ENCODE results near the gene CUL4A. TPM values are rescaled to one million over a fixed set of nuclear protein-coding genes. Genes with fewer than 3 reads are reported as not detected.

The CUL4A gene
- total RNA-seq, 2 experiments from 2014 or later = 58.9 to 59.4 TPM

GRCh38 chr13:113267642-113268405 is 58.4 kb downstream of the CUL4A start:
- Mint-ChIP-seq H3K4me3 (no peak overlapping the region), H3K27me3 (ENCODE audit: low read depth) (no peaks in the 10 kb centered on the region), H3K27ac (no peak overlapping the region), H3K9me3 (no peaks in the 10 kb centered on the region), H3K36me3 (ENCODE audit: low read depth) (peaks cover 5% of the 10 kb centered on the region), H3K4me1 (ENCODE audit: low read depth) (no peaks in the 10 kb centered on the region)
- intact Hi-C loops (cut with micrococcal nuclease) = no loop called here
- no peak for DNase-seq
- CTCF ChIA-PET = no interaction called here

DNA sequence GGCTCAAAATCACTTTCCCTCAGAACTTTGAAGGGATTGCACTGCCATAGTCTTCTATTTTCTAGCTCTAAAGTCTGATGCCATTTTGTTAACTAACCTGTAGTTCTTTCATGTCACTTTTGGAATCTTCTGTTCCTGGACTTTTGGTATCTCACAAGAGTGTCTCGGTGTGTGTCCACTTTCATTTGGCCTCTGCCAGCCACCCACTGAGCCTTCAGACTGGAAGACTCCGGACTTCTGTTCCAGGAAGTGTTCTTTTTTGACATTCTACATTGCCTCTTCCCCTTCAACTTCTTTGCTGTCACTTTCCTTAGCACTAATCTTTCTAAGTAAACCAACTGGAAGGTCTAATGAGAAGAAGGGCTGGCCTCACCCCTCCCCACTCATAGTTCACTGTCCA is 62.6 kb downstream of the CUL4A start:
- intact Hi-C loops (cut with micrococcal nuclease) = no loop called here
- CTCF ChIA-PET = interaction anchor here (0.6 to 1.3 kb wide), 2 partner anchors 19 to 51 kb away, joined by 3 to 4 read pairs; no protein-coding TSS in a partner anchor
- H3K4me3 Mint-ChIP-seq = no peak overlapping the region
- H3K36me3 Mint-ChIP-seq (ENCODE audit: low read depth) = peaks cover 2% of the 10 kb centered on the region
- H3K27me3 Mint-ChIP-seq (ENCODE audit: low read depth) = no peaks in the 10 kb centered on the region
- no peak for DNase-seq
- H3K4me1 Mint-ChIP-seq (ENCODE audit: low read depth) = peaks cover 4% of the 10 kb centered on the region
- H3K27ac Mint-ChIP-seq = no peak overlapping the region
- no peaks in the 10 kb centered on the region for H3K9me3 Mint-ChIP-seq

DNA sequence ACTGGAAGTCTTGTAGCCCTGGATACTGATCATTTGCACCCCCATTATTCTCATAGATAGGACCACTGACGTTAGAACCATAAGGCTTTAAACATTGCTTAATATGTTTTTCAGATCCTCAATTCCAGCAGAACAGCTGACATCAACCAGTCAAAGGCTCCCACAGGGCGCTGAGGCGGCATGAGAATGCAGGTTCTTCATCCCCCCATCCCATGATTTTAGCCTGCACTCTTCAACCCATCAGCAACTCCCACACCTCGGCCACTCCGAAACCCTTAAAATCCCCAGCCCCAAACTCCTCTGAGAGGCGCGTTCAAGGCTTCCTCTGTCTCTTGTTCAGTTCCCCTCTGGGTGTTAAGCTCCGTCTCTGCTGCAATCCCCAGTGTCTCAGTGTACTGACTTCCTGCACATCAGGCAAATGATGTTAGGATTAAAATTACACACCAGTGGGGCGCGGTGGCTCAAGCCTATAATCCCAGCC is 63.3 kb downstream of the CUL4A start:
- Mint-ChIP-seq H3K9me3 (no peaks in the 10 kb centered on the region), H3K4me1 (ENCODE audit: low read depth) (peaks cover 4% of the 10 kb centered on the region), H3K27me3 (ENCODE audit: low read depth) (no peaks in the 10 kb centered on the region), H3K36me3 (ENCODE audit: low read depth) (no peaks in the 10 kb centered on the region), H3K4me3 (no peak overlapping the region), H3K27ac (no peak overlapping the region)
- intact Hi-C loops (cut with micrococcal nuclease) = no loop called here
- no peak for DNase-seq
- CTCF ChIA-PET = interaction anchor here (0.6 to 1.3 kb wide), 2 partner anchors 19 to 466 kb away, joined by 3 read pairs; no protein-coding TSS in a partner anchor

- H3K4me1 Mint-ChIP-seq (ENCODE audit: low read depth) = peaks cover 4% of the 10 kb centered on the region
- no peak overlapping the region for H3K4me3 Mint-ChIP-seq
- intact Hi-C loops (cut with micrococcal nuclease) = no loop called here
- H3K27me3 Mint-ChIP-seq (ENCODE audit: low read depth) = no peaks in the 10 kb centered on the region
- CTCF ChIA-PET = interaction anchor here (1.3 kb wide), 1 partner anchor 18 kb away, joined by 3 read pairs; no protein-coding TSS in a partner anchor
- H3K36me3 Mint-ChIP-seq (ENCODE audit: low read depth) = no peaks in the 10 kb centered on the region
- no peaks in the 10 kb centered on the region for H3K9me3 Mint-ChIP-seq
- DNase-seq = no peak
- H3K27ac Mint-ChIP-seq = no peak overlapping the region
Observed at GRCh38 chr13:113273321-113273720, 63.9 kb downstream of the CUL4A start.

GRCh38 chr13:113273851-113274590 is 64.6 kb downstream of the CUL4A start:
- intact Hi-C loops (cut with micrococcal nuclease) = no loop called here
- Mint-ChIP-seq H3K36me3 (ENCODE audit: low read depth) (no peaks in the 10 kb centered on the region), H3K27me3 (ENCODE audit: low read depth) (peaks cover 1% of the 10 kb centered on the region), H3K9me3 (no peaks in the 10 kb centered on the region), H3K27ac (no peak overlapping the region), H3K4me1 (ENCODE audit: low read depth) (peaks cover 4% of the 10 kb centered on the region), H3K4me3 (no peak overlapping the region)
- DNase-seq = no peak
- CTCF ChIA-PET = interaction anchor here (0.6 to 0.7 kb wide), 2 partner anchors 467 to 786 kb away, joined by 3 read pairs; no protein-coding TSS in a partner anchor

GRCh38 chr13:113274721-113275120 is 65.3 kb downstream of the CUL4A start:
- Mint-ChIP-seq H3K9me3 (no peaks in the 10 kb centered on the region), H3K27ac (no peak overlapping the region), H3K4me1 (ENCODE audit: low read depth) (peaks cover 4% of the 10 kb centered on the region), H3K36me3 (ENCODE audit: low read depth) (no peaks in the 10 kb centered on the region), H3K4me3 (no peak overlapping the region), H3K27me3 (ENCODE audit: low read depth) (peaks cover 1% of the 10 kb centered on the region)
- no peak for DNase-seq
- intact Hi-C loops (cut with micrococcal nuclease) = loop anchor here (1.0 kb wide), 3 partner anchors 120 to 288 kb away; no protein-coding TSS in a partner anchor
- CTCF ChIA-PET = interaction anchor here (0.7 kb wide), 1 partner anchor 786 kb away, joined by 3 read pairs; no protein-coding TSS in a partner anchor

DNA sequence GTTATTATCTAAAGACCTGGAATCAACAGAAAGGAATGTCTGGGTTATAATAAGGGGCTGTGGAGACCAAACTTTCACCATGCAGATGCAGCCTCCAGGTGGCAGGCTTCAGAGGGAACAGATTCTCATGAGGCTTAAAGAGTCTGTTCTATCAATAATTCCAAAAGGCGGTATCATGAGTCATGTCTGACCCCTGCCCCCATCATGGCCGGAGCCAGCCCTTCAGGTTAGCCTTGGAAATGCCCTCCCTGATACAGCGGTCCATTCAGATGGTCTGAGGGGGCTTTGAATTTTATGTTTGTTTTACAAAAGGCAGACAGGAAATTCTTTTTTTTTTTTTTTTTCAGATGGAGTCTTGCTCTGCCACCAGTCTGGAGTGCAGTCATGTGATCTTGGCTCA is 66.0 kb downstream of the CUL4A start:
- Mint-ChIP-seq H3K4me3 (no peak overlapping the region), H3K27me3 (ENCODE audit: low read depth) (peaks cover 1% of the 10 kb centered on the region), H3K36me3 (ENCODE audit: low read depth) (no peaks in the 10 kb centered on the region), H3K9me3 (no peaks in the 10 kb centered on the region), H3K4me1 (ENCODE audit: low read depth) (peaks cover 4% of the 10 kb centered on the region), H3K27ac (no peak overlapping the region)
- intact Hi-C loops (cut with micrococcal nuclease) = loop anchor here (1.0 kb wide), 3 partner anchors 119 to 287 kb away; no protein-coding TSS in a partner anchor
- peak; percentile 55 for DNase-seq
- CTCF ChIA-PET = interaction anchor here (0.7 to 2.3 kb wide), 3 partner anchors 24 to 492 kb away, joined by 3 to 9 read pairs (median 3); no protein-coding TSS in a partner anchor

DNA sequence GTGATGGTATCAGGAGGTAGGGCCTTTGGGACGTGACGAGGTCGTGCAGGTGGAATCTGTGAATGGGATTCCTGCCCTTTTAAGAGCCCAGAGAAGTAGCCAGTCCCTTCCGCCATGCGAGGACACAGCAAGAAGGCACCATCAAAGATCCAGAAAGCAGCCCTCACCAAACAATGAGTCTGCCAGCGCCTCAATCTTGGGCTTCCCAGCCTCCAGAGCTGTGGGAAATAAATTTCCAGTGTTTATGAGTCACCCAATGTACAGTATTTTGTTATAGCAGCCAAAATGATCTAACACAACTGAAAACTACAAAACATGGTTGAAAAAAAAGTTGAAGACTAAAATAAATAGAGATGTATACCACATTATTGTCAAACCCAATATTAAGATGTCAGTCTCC is 70.7 kb downstream of the CUL4A start:
- Mint-ChIP-seq H3K36me3 (ENCODE audit: low read depth) (no peaks in the 10 kb centered on the region), H3K27me3 (ENCODE audit: low read depth) (peaks cover 1% of the 10 kb centered on the region), H3K27ac (no peak overlapping the region), H3K4me1 (ENCODE audit: low read depth) (peaks cover 4% of the 10 kb centered on the region), H3K4me3 (no peak overlapping the region), H3K9me3 (no peaks in the 10 kb centered on the region)
- DNase-seq = no peak
- intact Hi-C loops (cut with micrococcal nuclease) = no loop called here
- CTCF ChIA-PET = no interaction called here

GRCh38 chr13:113283904-113284303 is 74.5 kb downstream of the CUL4A start:
- CTCF ChIA-PET = no interaction called here
- H3K27ac Mint-ChIP-seq = no peak overlapping the region
- no peaks in the 10 kb centered on the region for H3K36me3 Mint-ChIP-seq (ENCODE audit: low read depth)
- H3K9me3 Mint-ChIP-seq = no peaks in the 10 kb centered on the region
- H3K4me3 Mint-ChIP-seq = no peak overlapping the region
- intact Hi-C loops (cut with micrococcal nuclease) = no loop called here
- DNase-seq = no peak
- peaks cover 7% of the 10 kb centered on the region for H3K27me3 Mint-ChIP-seq (ENCODE audit: low read depth)
- H3K4me1 Mint-ChIP-seq (ENCODE audit: low read depth) = no peaks in the 10 kb centered on the region

DNA sequence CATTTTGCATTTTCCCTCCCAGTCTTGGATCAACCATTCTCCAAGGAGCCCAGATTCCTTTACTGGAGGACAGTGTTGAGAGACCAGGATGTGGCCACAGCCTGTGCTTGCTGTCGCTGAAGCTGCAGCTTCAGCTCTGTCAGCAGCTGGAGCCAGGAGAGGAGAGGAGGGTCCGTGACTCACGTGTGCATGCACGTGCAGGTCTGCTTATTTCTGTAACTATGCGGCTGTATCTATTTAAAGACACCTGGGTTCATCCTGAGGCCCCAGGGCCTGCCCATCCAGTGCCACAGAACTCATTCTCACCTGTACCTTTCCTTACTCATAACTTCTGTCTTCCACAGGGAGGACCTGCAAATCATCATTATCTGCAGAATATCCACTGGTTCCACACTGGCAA is 79.5 kb downstream of the CUL4A start:
- no peak overlapping the region for H3K4me3 Mint-ChIP-seq
- intact Hi-C loops (cut with micrococcal nuclease) = no loop called here
- H3K36me3 Mint-ChIP-seq (ENCODE audit: low read depth) = no peaks in the 10 kb centered on the region
- no peak for DNase-seq
- peaks cover 14% of the 10 kb centered on the region for H3K4me1 Mint-ChIP-seq (ENCODE audit: low read depth)
- no peaks in the 10 kb centered on the region for H3K9me3 Mint-ChIP-seq
- peaks cover 36% of the 10 kb centered on the region for H3K27me3 Mint-ChIP-seq (ENCODE audit: low read depth)
- H3K27ac Mint-ChIP-seq = no peak overlapping the region
- CTCF ChIA-PET = interaction anchor here (1.4 kb wide), 1 partner anchor 9 kb away, joined by 3 read pairs; no protein-coding TSS in a partner anchor

- Mint-ChIP-seq H3K27me3 (ENCODE audit: low read depth) (peaks cover 34% of the 10 kb centered on the region), H3K9me3 (no peaks in the 10 kb centered on the region), H3K27ac (no peak overlapping the region), H3K4me1 (ENCODE audit: low read depth) (peaks cover 17% of the 10 kb centered on the region), H3K36me3 (ENCODE audit: low read depth) (no peaks in the 10 kb centered on the region), H3K4me3 (no peak overlapping the region)
- no peak for DNase-seq
- CTCF ChIA-PET = interaction anchor here (0.9 kb wide), 1 partner anchor 18 kb away, joined by 3 read pairs; no protein-coding TSS in a partner anchor
- intact Hi-C loops (cut with micrococcal nuclease) = no loop called here
Observed at GRCh38 chr13:113291129-113291528, 81.7 kb downstream of the CUL4A start.
